ENCODE results near the gene DDX51. TPM values are rescaled to one million over a fixed set of nuclear protein-coding genes. Genes with fewer than 3 reads are reported as not detected.

Gene DDX51
- total and polyA plus RNA-seq, 2 donors (not counting 1 experiment from before 2014, with no cell fraction given) = 46.3 to 60.8 TPM

GRCh38 chr12:132099739-132100138 lies 44.4 kb downstream of the DDX51 start:
- TF ChIP-seq EZH2 (IDR thresholded peaks at IDR 0.05; ENCODE audit: borderline replicate concordance, insufficient read depth, low read depth, low read length, poor library complexity, severe bottlenecking) (no peak), CTCF (IDR thresholded peaks at IDR 0.05) (no peak)
- Mint-ChIP-seq H3K27ac (no peak overlapping the region), H3K27me3 (no peaks in the 10 kb centered on the region), H3K4me1 (peaks cover 8% of the 10 kb centered on the region), H3K9me3 (ENCODE audit: insufficient read depth) (no peaks in the 10 kb centered on the region), H3K4me3 (no peak overlapping the region)
- ChIA-PET POLR2A (no interaction called here), CTCF (no interaction called here)
- peaks cover 1 to 16% of the 10 kb centered on the region in 2 experiments for H3K36me3 ChIP-seq (replicated peaks in 1 of 2; ENCODE audit: control extremely low read depth in 1 of 2, control insufficient read depth in 1 of 2, extremely low read depth in 1 of 2, insufficient read depth in 2 of 2, low read length in 1 of 2)
- peaks cover 4% of the 10 kb centered on the region for H3K79me2 ChIP-seq (ENCODE audit: control insufficient read depth, insufficient read depth, low read length)
- intact Hi-C loops (cut with micrococcal nuclease) = no loop called here
- no peaks in the 10 kb centered on the region for H3K4me1 ChIP-seq (ENCODE audit: control insufficient read depth in 2 of 2, insufficient read depth in 2 of 2, low read length in 2 of 2)
- H3K27ac ChIP-seq (ENCODE audit: low read length in 2 of 2) = no peak overlapping the region
- WGBS (ENCODE audit: insufficient coverage) = 98% methylated on average over 11 of the region's 12 CpGs
- H3K27me3 ChIP-seq (replicated peaks in 1 of 4; ENCODE audit: control extremely low read depth in 1 of 4, control insufficient read depth in 3 of 4, insufficient read depth in 4 of 4, low read length in 3 of 4) = no peaks in the 10 kb centered on the region
- H2AFZ ChIP-seq (ENCODE audit: insufficient read depth, low read depth, low read length, poor library complexity, severe bottlenecking) = no peak overlapping the region
- H3K9ac ChIP-seq (ENCODE audit: low read length) = no peak overlapping the region
- H3K4me3 ChIP-seq (ENCODE audit: control extremely low read depth in 1 of 5, extremely low read depth in 1 of 5, insufficient read depth in 1 of 5, low read depth in 2 of 5, low read length in 4 of 5) = no peak overlapping the region
- ATAC-seq (ENCODE audit: low read depth) (no peak), DNase-seq (no peak)
- peaks cover 0 to 7% (median 0%) of the 10 kb centered on the region in 3 donors for H3K9me3 ChIP-seq (ENCODE audit: control extremely low read depth in 1 of 3, control insufficient read depth in 2 of 3, insufficient read depth in 1 of 3, low read length in 2 of 3)
- no peaks in the 10 kb centered on the region for H4K20me1 ChIP-seq (ENCODE audit: control insufficient read depth, insufficient read depth, low read length, poor library complexity, severe bottlenecking)
- H3K4me2 ChIP-seq (replicated peaks; ENCODE audit: low read depth, low read length, poor library complexity, severe bottlenecking) = no peak overlapping the region

- Histone ChIP-seq H3K9me3 (ENCODE audit: control extremely low read depth in 1 of 3, control insufficient read depth in 2 of 3, insufficient read depth in 1 of 3, low read length in 2 of 3) (peaks cover 0 to 7% (median 0%) of the 10 kb centered on the region in 3 donors), H2AFZ (ENCODE audit: insufficient read depth, low read depth, low read length, poor library complexity, severe bottlenecking) (no peak overlapping the region), H4K20me1 (ENCODE audit: control insufficient read depth, insufficient read depth, low read length, poor library complexity, severe bottlenecking) (no peaks in the 10 kb centered on the region), H3K4me2 (replicated peaks; ENCODE audit: low read depth, low read length, poor library complexity, severe bottlenecking) (no peak overlapping the region), H3K9ac (ENCODE audit: low read length) (no peak overlapping the region), H3K79me2 (ENCODE audit: control insufficient read depth, insufficient read depth, low read length) (peaks cover 16% of the 10 kb centered on the region), H3K27ac (ENCODE audit: low read length in 2 of 2) (no peak overlapping the region), H3K27me3 (replicated peaks in 1 of 4; ENCODE audit: control extremely low read depth in 1 of 4, control insufficient read depth in 3 of 4, insufficient read depth in 4 of 4, low read length in 3 of 4) (no peaks in the 10 kb centered on the region), H3K4me1 (ENCODE audit: control insufficient read depth in 2 of 2, insufficient read depth in 2 of 2, low read length in 2 of 2) (no peaks in the 10 kb centered on the region), H3K36me3 (replicated peaks in 1 of 2; ENCODE audit: control extremely low read depth in 1 of 2, control insufficient read depth in 1 of 2, extremely low read depth in 1 of 2, insufficient read depth in 2 of 2, low read length in 1 of 2) (peaks cover 1 to 20% of the 10 kb centered on the region in 2 experiments), H3K4me3 (ENCODE audit: control extremely low read depth in 1 of 5, extremely low read depth in 1 of 5, insufficient read depth in 1 of 5, low read depth in 2 of 5, low read length in 4 of 5) (no peak overlapping the region)
- Mint-ChIP-seq H3K9me3 (ENCODE audit: insufficient read depth) (no peaks in the 10 kb centered on the region), H3K27ac (no peak overlapping the region), H3K4me3 (no peak overlapping the region), H3K27me3 (no peaks in the 10 kb centered on the region), H3K4me1 (peaks cover 9% of the 10 kb centered on the region)
- TF ChIP-seq EZH2 (IDR thresholded peaks at IDR 0.05; ENCODE audit: borderline replicate concordance, insufficient read depth, low read depth, low read length, poor library complexity, severe bottlenecking) (no peak), CTCF (IDR thresholded peaks at IDR 0.05) (no peak)
- POLR2A ChIA-PET = no interaction called here
- ATAC-seq (ENCODE audit: low read depth) (no peak), DNase-seq (no peak)
- CTCF ChIA-PET = no interaction called here
- intact Hi-C loops (cut with micrococcal nuclease) = no loop called here
- 96% methylated on average over 9 of the region's 11 CpGs for WGBS (ENCODE audit: insufficient coverage)
These were observed 48.4 kb downstream of the DDX51 start for GRCh38 chr12:132095520-132096409.

Data from B cell (primary cell).